B cell (primary cell): ENCODE data around the gene PCDH7. TPM values are rescaled to one million over a fixed set of nuclear protein-coding genes. Genes with fewer than 3 reads are reported as not detected.

Experiments
- ATAC-seq: fragments of 200-7000 bp; cut with Tn5 transposase; one replicate; pipeline ENCODE4 v1.10.0; 2021; ENCODE audit warnings: low read depth, mild to moderate bottlenecking, moderate number of reproducible peaks, moderate library complexity
- CTCF ChIA-PET: fragments of 350-600 bp; sonication (Branson Sonifier 250); formaldehyde crosslinking; loops from one replicate; lab custom pipeline; 2021; ENCODE audit warnings: antibody characterized with exemption, inconsistent platforms; lab: Charles Lee
- POLR2A ChIA-PET: fragments of 350-600 bp; sonication (Branson Sonifier 250); formaldehyde crosslinking; loops from one replicate; lab custom pipeline; 2021; ENCODE audit warnings: antibody characterized with exemption; lab: Charles Lee
- DNase-seq: peaks from one replicate; pipeline ENCODE4 v3.0.0; 2013
- H2AFZ ChIP-seq: 2 replicates; pipeline ENCODE4 v1.6.1; 2012; ENCODE audit warnings: mild to moderate bottlenecking, low read depth, low read length; ENCODE audit not compliant: insufficient read depth, poor library complexity, severe bottlenecking
- H3K27ac ChIP-seq, 2 donors: 1 replicate in 1 of 2; 2 replicates in 1 of 2; pipeline ENCODE4 v1.5.1; 2012 to 2013; ENCODE audit warnings: low read length in 2 of 2, mild to moderate bottlenecking in 2 of 2, moderate library complexity in 1 of 2
- H3K27me3 ChIP-seq, 4 experiments: fragments of 200-600 bp in 1 of 4; sonication (generic) in 1 of 4; replicated peaks in 1 of 4; 1 replicate in 2 of 4; 2 replicates in 2 of 4; pipeline versions ENCODE4 v1.6.1 to v1.7.0; 2013 to 2016; ENCODE audit warnings: low read length in 3 of 4, mild to moderate bottlenecking in 2 of 4, mixed read lengths in 1 of 4, moderate library complexity in 1 of 4; ENCODE audit not compliant: insufficient read depth in 4 of 4, control insufficient read depth in 3 of 4; ENCODE audit errors: control extremely low read depth in 1 of 4
- H3K36me3 ChIP-seq, 2 experiments: replicated peaks in 1 of 2; 1 replicate in 1 of 2; 2 replicates in 1 of 2; pipeline versions ENCODE4 v1.6.1 to v1.7.1; 2013; ENCODE audit warnings: low read length in 1 of 2; ENCODE audit not compliant: insufficient read depth in 2 of 2, control insufficient read depth in 1 of 2; ENCODE audit errors: control extremely low read depth in 1 of 2, extremely low read depth in 1 of 2
- H3K4me1 ChIP-seq, 2 donors: fragments of 200-600 bp in 1 of 2; sonication (generic) in 1 of 2; 1 replicate in 1 of 2; 2 replicates in 1 of 2; pipeline versions ENCODE4 v1.5.1 to v1.6.1; 2013 to 2017; ENCODE audit warnings: low read length in 2 of 2; ENCODE audit not compliant: control insufficient read depth in 2 of 2, insufficient read depth in 2 of 2
- H3K4me2 ChIP-seq: replicated peaks from 2 replicates; pipeline ENCODE3; 2012; ENCODE audit warnings: mild to moderate bottlenecking, low read depth, low read length; ENCODE audit not compliant: poor library complexity, severe bottlenecking
- H3K4me3 ChIP-seq, 5 experiments: fragments of 200-600 bp in 1 of 5; sonication (generic) in 1 of 5; 1 replicate in 3 of 5; 2 replicates in 2 of 5; pipeline versions ENCODE4 v1.5.1 to v1.7.0; 2011 to 2016; ENCODE audit warnings: low read length in 4 of 5, mild to moderate bottlenecking in 4 of 5, low read depth in 2 of 5, control low read depth in 1 of 5, moderate library complexity in 1 of 5; ENCODE audit not compliant: insufficient read depth in 1 of 5; ENCODE audit errors: control extremely low read depth in 1 of 5, extremely low read depth in 1 of 5
- H3K79me2 ChIP-seq: fragments of 200-600 bp; sonication (generic); one replicate; pipeline ENCODE4 v1.6.0; 2016; ENCODE audit warnings: low read length; ENCODE audit not compliant: control insufficient read depth, insufficient read depth
- H3K9ac ChIP-seq: fragments of 200-600 bp; sonication (generic); 2 replicates; pipeline ENCODE4 v1.6.1; 2017; ENCODE audit warnings: mild to moderate bottlenecking, low read length, moderate library complexity
- H3K9me3 ChIP-seq, 3 donors: one replicate each; pipeline versions ENCODE4 v1.6.1 to v1.7.1; 2013; ENCODE audit warnings: low read length in 2 of 3; ENCODE audit not compliant: control insufficient read depth in 2 of 3, insufficient read depth in 1 of 3; ENCODE audit errors: control extremely low read depth in 1 of 3
- H4K20me1 ChIP-seq: 2 replicates; pipeline ENCODE4 v1.6.0; 2012; ENCODE audit warnings: mild to moderate bottlenecking, low read length; ENCODE audit not compliant: insufficient read depth, control insufficient read depth, poor library complexity, severe bottlenecking
- H3K27ac Mint-ChIP-seq: one replicate; pipeline ENCODE4 v1.8.0; 2021; ENCODE audit warnings: mixed read lengths
- H3K27me3 Mint-ChIP-seq: one replicate; pipeline ENCODE4 v1.8.0; 2021; ENCODE audit warnings: mixed read lengths
- H3K4me1 Mint-ChIP-seq: one replicate; pipeline ENCODE4 v1.8.0; 2021; ENCODE audit warnings: mixed read lengths
- H3K4me3 Mint-ChIP-seq: one replicate; pipeline ENCODE4 v1.8.0; 2021; ENCODE audit warnings: mixed read lengths
- H3K9me3 Mint-ChIP-seq: one replicate; pipeline ENCODE4 v1.8.0; 2022; ENCODE audit warnings: mixed read lengths; ENCODE audit not compliant: insufficient read depth
- CTCF ChIP-seq: fragments of 200-600 bp; IDR thresholded peaks from one replicate; pipeline ENCODE4 v1.8.0; 2022; ENCODE audit warnings: antibody characterized with exemption, mild to moderate bottlenecking
- EZH2 ChIP-seq: IDR thresholded peaks from 2 replicates; pipeline ENCODE4 v1.6.1; 2012; ENCODE audit warnings: borderline replicate concordance, low read depth, mild to moderate bottlenecking, moderate library complexity, low read length; ENCODE audit not compliant: insufficient read depth, poor library complexity, severe bottlenecking
- WGBS: methylation state at CpG from one replicate; pipeline ENCODE4 v1.1.5; 2013; ENCODE audit warnings: missing lambda C conversion rate; ENCODE audit not compliant: insufficient coverage; 5-methylcytosine and 5-hydroxymethylcytosine counted together
- intact Hi-C: fragments of 100-400 bp; cut with micrococcal nuclease; formaldehyde crosslinking; loops from one replicate; pipeline ENCODE4 v1.10.0; 2022
- polyA plus RNA-seq: library from polyadenylated mRNA; depleted of rRNA; stranded (reverse); fragments of >200 nt; gene quantifications from 2 replicates; pipeline ENCODE4 v1.2.3, GENCODE V29; 2012
- total RNA-seq, 2 donors: library from RNA; stranded (reverse); fragments of 120-200 nt in 1 of 2; gene quantifications; 1 replicate in 1 of 2; 2 replicates in 1 of 2; pipeline versions ENCODE4 v1.2.3 to v1.2.4, GENCODE V29; 2013 to 2022

Gene PCDH7
- total and polyA plus RNA-seq, 2 donors (not counting 1 experiment from before 2014, with no cell fraction given) = not detected

GRCh38 chr4:30753316-30753715 lies 33.1 kb downstream of the PCDH7 start:
- Histone ChIP-seq H3K9ac (no peak overlapping the region), H3K4me1 (no peaks in the 10 kb centered on the region), H3K27ac (no peak overlapping the region), H3K4me3 (no peak overlapping the region), H4K20me1 (no peaks in the 10 kb centered on the region), H3K27me3 (no peaks in the 10 kb centered on the region), H2AFZ (no peak overlapping the region), H3K79me2 (no peaks in the 10 kb centered on the region), H3K36me3 (no peaks in the 10 kb centered on the region), H3K4me2 (no peak overlapping the region), H3K9me3 (no peaks in the 10 kb centered on the region)
- Mint-ChIP-seq H3K9me3 (no peaks in the 10 kb centered on the region), H3K4me3 (no peak overlapping the region), H3K27me3 (no peaks in the 10 kb centered on the region), H3K4me1 (no peaks in the 10 kb centered on the region), H3K27ac (no peak overlapping the region)
- TF ChIP-seq CTCF (no peak), EZH2 (no peak)
- intact Hi-C loops = no loop called here
- ATAC-seq (no peak), DNase-seq (no peak)
- ChIA-PET CTCF (no interaction called here), POLR2A (no interaction called here)
- WGBS = 100% methylated on average over 1 of the region's 3 CpGs

GRCh38 chr4:30754021-30754420 lies 33.9 kb downstream of the PCDH7 start:
- no peak overlapping the region for H3K4me3 ChIP-seq
- Mint-ChIP-seq H3K27me3 (no peaks in the 10 kb centered on the region), H3K4me1 (no peaks in the 10 kb centered on the region), H3K9me3 (no peaks in the 10 kb centered on the region), H3K27ac (no peak overlapping the region), H3K4me3 (no peak overlapping the region)
- intact Hi-C loops = no loop called here
- DNase-seq (no peak), ATAC-seq (no peak)
- no peak overlapping the region for H2AFZ ChIP-seq
- no peaks in the 10 kb centered on the region for H3K4me1 ChIP-seq
- no peak overlapping the region for H3K4me2 ChIP-seq
- no peaks in the 10 kb centered on the region for H3K9me3 ChIP-seq
- no CpG with 5 or more reads among the region's 3 CpGs for WGBS
- CTCF ChIA-PET = no interaction called here
- H4K20me1 ChIP-seq = no peaks in the 10 kb centered on the region
- TF ChIP-seq EZH2 (no peak), CTCF (no peak)
- no peak overlapping the region for H3K27ac ChIP-seq
- H3K27me3 ChIP-seq = no peaks in the 10 kb centered on the region
- H3K36me3 ChIP-seq = no peaks in the 10 kb centered on the region
- POLR2A ChIA-PET = no interaction called here
- no peaks in the 10 kb centered on the region for H3K79me2 ChIP-seq
- no peak overlapping the region for H3K9ac ChIP-seq
